H1 (cell line): ENCODE data around the gene CNNM1. TPM values are rescaled to one million over a fixed set of nuclear protein-coding genes. Genes with fewer than 3 reads are reported as not detected.
A peak's percentile ranks its signal among the peaks of the same experiment; 100 is the strongest.

Experiments used
- CTCF ChIA-PET: fragments of 300-600 bp; sonication (Branson Sonifier 250); formaldehyde crosslinking; loops from one replicate; lab custom pipeline; 2021; ENCODE audit not compliant: partially characterized antibody; lab: Charles Lee
- POLR2A ChIA-PET: fragments of 300-600 bp; sonication (Branson Sonifier 250); formaldehyde crosslinking; loops from one replicate; lab custom pipeline; 2021; ENCODE audit warnings: inconsistent platforms; ENCODE audit not compliant: partially characterized antibody; lab: Charles Lee
- DNase-seq, 2 experiments: peaks; one replicate each; pipeline versions ENCODE4 v3.0.0 to v3.0.0-alpha.2; 2010 to 2022; ENCODE audit warnings: low spot score in 2 of 2, low read depth in 1 of 2, mixed read lengths in 1 of 2
- FAIRE-seq: peaks from 2 replicates; lab custom pipeline; 2011; peaks lifted over from hg19 to GRCh38; lab: Jason Lieb, UNC
- H2AFZ ChIP-seq: 2 replicates; pipeline ENCODE4 v1.8.1; 2012; ENCODE audit warnings: low read length, inconsistent platforms
- H2AK5ac ChIP-seq: 2 replicates; pipeline ENCODE4 v1.6.1; 2013; ENCODE audit warnings: low read depth, low read length
- H2BK120ac ChIP-seq: replicated peaks from 2 replicates; pipeline ENCODE3; 2013; ENCODE audit warnings: low read depth, low read length, inconsistent platforms
- H2BK12ac ChIP-seq: 2 replicates; pipeline ENCODE4 v1.6.1; 2013; ENCODE audit warnings: low read depth, low read length
- H2BK15ac ChIP-seq: 2 replicates; pipeline ENCODE4 v1.6.1; 2013; ENCODE audit warnings: low read length
- H2BK20ac ChIP-seq: 2 replicates; pipeline ENCODE4 v1.6.1; 2013; ENCODE audit warnings: low read length
- H2BK5ac ChIP-seq: 2 replicates; pipeline ENCODE4 v1.6.1; 2013; ENCODE audit warnings: low read depth, low read length
- H3K14ac ChIP-seq: 2 replicates; pipeline ENCODE4 v1.6.1; 2013; ENCODE audit warnings: inconsistent platforms; ENCODE audit not compliant: insufficient read length
- H3K18ac ChIP-seq: 2 replicates; pipeline ENCODE4 v1.6.1; 2013; ENCODE audit warnings: low read length; ENCODE audit errors: extremely low read depth
- H3K23ac ChIP-seq: 2 replicates; pipeline ENCODE4 v1.6.1; 2013; ENCODE audit warnings: inconsistent platforms; ENCODE audit not compliant: insufficient read length
- H3K23me2 ChIP-seq: 2 replicates; pipeline ENCODE4 v1.6.1; 2013; ENCODE audit warnings: low read depth, low read length
- H3K27ac ChIP-seq: 2 replicates; pipeline ENCODE4 v1.6.1; 2011; ENCODE audit warnings: low read depth, low read length, inconsistent platforms
- H3K27me3 ChIP-seq, 4 experiments: replicated peaks in 1 of 4; 1 replicate in 1 of 4; 2 replicates in 3 of 4; pipeline versions ENCODE4 v1.6.1 to v1.8.1; 2011 to 2013; ENCODE audit warnings: low read length in 3 of 4, mild to moderate bottlenecking in 3 of 4, inconsistent platforms in 2 of 4, mixed read lengths in 2 of 4, moderate library complexity in 1 of 4; ENCODE audit not compliant: control insufficient read depth in 3 of 4, insufficient read depth in 3 of 4; ENCODE audit errors: extremely low read depth in 1 of 4
- H3K36me3 ChIP-seq, 4 experiments: 2 replicates each; pipeline versions ENCODE4 v1.6.1 to v1.8.1; 2011 to 2013; ENCODE audit warnings: mild to moderate bottlenecking in 4 of 4, low read length in 3 of 4, moderate library complexity in 2 of 4, control low read depth in 1 of 4, inconsistent platforms in 1 of 4; ENCODE audit not compliant: insufficient read depth in 4 of 4, control insufficient read depth in 2 of 4
- H3K4ac ChIP-seq: replicated peaks from 2 replicates; pipeline ENCODE3; 2013; ENCODE audit warnings: low read length, low read depth, mixed read lengths, inconsistent platforms; ENCODE audit not compliant: insufficient read length
- H3K4me1 ChIP-seq, 4 experiments: replicated peaks in 1 of 4; 1 replicate in 1 of 4; 2 replicates in 3 of 4; pipeline versions ENCODE4 v1.6.1 to v1.8.1; 2011 to 2013; ENCODE audit warnings: low read length in 3 of 4, inconsistent platforms in 2 of 4, mixed read lengths in 1 of 4; ENCODE audit not compliant: insufficient read depth in 4 of 4, control insufficient read depth in 3 of 4
- H3K4me2 ChIP-seq, 2 experiments: 2 replicates each; pipeline versions ENCODE4 v1.6.1 to v1.8.1; 2011 to 2013; ENCODE audit warnings: low read depth in 2 of 2, low read length in 2 of 2, control low read depth in 1 of 2, inconsistent platforms in 1 of 2, mild to moderate bottlenecking in 1 of 2; ENCODE audit not compliant: insufficient read depth in 1 of 2
- H3K4me3 ChIP-seq, 4 experiments: fragments of 200-600, 300-600 bp in 1 of 4; sonication (generic), shearing (Covaris generic), sonication (Bioruptor Twin) in 1 of 4; 2 replicates each; pipeline versions ENCODE4 v1.5.1 to v1.8.1; 2011 to 2016; ENCODE audit warnings: low read length in 4 of 4, low read depth in 3 of 4, control low read depth in 2 of 4, inconsistent platforms in 2 of 4, mild to moderate bottlenecking in 2 of 4, mixed read lengths in 1 of 4, moderate library complexity in 1 of 4; ENCODE audit not compliant: insufficient read depth in 2 of 4; ENCODE audit errors: extremely low read depth in 1 of 4
- H3K56ac ChIP-seq: replicated peaks from 2 replicates; pipeline ENCODE3; 2013; ENCODE audit warnings: low read depth, mild to moderate bottlenecking, mixed read lengths, low read length, inconsistent platforms; ENCODE audit not compliant: insufficient read length
- H3K79me1 ChIP-seq: 2 replicates; pipeline ENCODE4 v1.6.1; 2013; ENCODE audit warnings: low read depth, low read length, control low read depth
- H3K79me2 ChIP-seq, 2 experiments: 2 replicates each; pipeline versions ENCODE4 v1.6.1 to v1.8.1; 2012 to 2013; ENCODE audit warnings: low read length in 2 of 2, mild to moderate bottlenecking in 2 of 2, inconsistent platforms in 1 of 2; ENCODE audit not compliant: insufficient read depth in 2 of 2, control insufficient read depth in 1 of 2
- H3K9ac ChIP-seq, 4 experiments: replicated peaks in 1 of 4; 1 replicate in 1 of 4; 2 replicates in 3 of 4; pipeline versions ENCODE4 v1.6.1 to v1.8.1; 2011 to 2013; ENCODE audit warnings: low read depth in 3 of 4, low read length in 3 of 4, control low read depth in 2 of 4, mild to moderate bottlenecking in 2 of 4, moderate library complexity in 2 of 4, inconsistent platforms in 1 of 4; ENCODE audit errors: extremely low read depth in 1 of 4
- H3K9me3 ChIP-seq, 2 experiments: 2 replicates each; pipeline versions ENCODE4 v1.6.1 to v1.8.1; 2012 to 2013; ENCODE audit warnings: mild to moderate bottlenecking in 2 of 2, moderate library complexity in 2 of 2, control low read depth in 1 of 2, inconsistent platforms in 1 of 2, low read depth in 1 of 2, low read length in 1 of 2, mixed read lengths in 1 of 2; ENCODE audit not compliant: insufficient read depth in 2 of 2
- H4K20me1 ChIP-seq, 2 experiments: replicated peaks in 1 of 2; 2 replicates each; pipeline versions ENCODE3 to v1.8.1; 2011 to 2013; ENCODE audit warnings: inconsistent platforms in 2 of 2, low read length in 2 of 2, mild to moderate bottlenecking in 1 of 2; ENCODE audit not compliant: insufficient read depth in 2 of 2, control insufficient read depth in 1 of 2
- H4K5ac ChIP-seq: 2 replicates; pipeline ENCODE4 v1.6.1; 2013; ENCODE audit warnings: low read length, low read depth, mixed read lengths, inconsistent platforms; ENCODE audit not compliant: insufficient read length
- H4K8ac ChIP-seq: 2 replicates; pipeline ENCODE4 v1.8.0; 2013; ENCODE audit warnings: mild to moderate bottlenecking, moderate library complexity, low read length, inconsistent platforms; ENCODE audit not compliant: insufficient read depth; ENCODE audit errors: extremely low read depth
- H4K91ac ChIP-seq: replicated peaks from 2 replicates; pipeline ENCODE3; 2013; ENCODE audit warnings: low read length, mixed read lengths, inconsistent platforms; ENCODE audit not compliant: insufficient read length
- BCL11A ChIP-seq, 2 experiments: IDR thresholded peaks; one replicate each; pipeline ENCODE4 v1.6.1; 2011; ENCODE audit warnings: low read depth in 2 of 2, low read length in 2 of 2, mild to moderate bottlenecking in 2 of 2
- BRCA1 ChIP-seq: IDR thresholded peaks from 2 replicates; pipeline ENCODE4 v1.6.1; 2012; ENCODE audit warnings: low read depth, low read length, improper control_type of control experiment
- FOSL1 ChIP-seq: IDR thresholded peaks from 2 replicates; pipeline ENCODE4 v1.6.1; 2011; ENCODE audit warnings: mild to moderate bottlenecking, low read depth, low read length, moderate library complexity; ENCODE audit not compliant: insufficient read depth
- PHF8 ChIP-seq: fragments of 200-600 bp; sonication (generic); conservative IDR thresholded peaks from 2 replicates; pipeline ENCODE4 v1.7.1; 2012; ENCODE audit warnings: low read depth, mild to moderate bottlenecking, inconsistent platforms, low read length, moderate library complexity
- SUZ12 ChIP-seq: fragments of 200-600 bp; sonication (generic); IDR thresholded peaks from 2 replicates; pipeline ENCODE4 v1.6.1; 2012; ENCODE audit warnings: mild to moderate bottlenecking, inconsistent platforms, low read length, moderate library complexity, mixed read lengths
- WGBS, 2 experiments: shearing (Covaris generic) in 1 of 2; methylation state at CpG; one replicate each; pipeline versions ENCODE4 v1.1.6 to v1.1.7; 2013 to 2015; ENCODE audit warnings: low lambda C conversion rate in 2 of 2, mixed read lengths in 2 of 2, inconsistent platforms in 1 of 2, low coverage in 1 of 2, missing lambda C conversion rate in 1 of 2; ENCODE audit not compliant: insufficient replicate concordance in 2 of 2, insufficient coverage in 1 of 2, insufficient read length in 1 of 2; ENCODE audit errors: extremely low coverage in 1 of 2, missing lambda C conversion rate in 1 of 2; 5-methylcytosine and 5-hydroxymethylcytosine counted together
- polyA plus RNA-seq, 7 experiments: library from polyadenylated mRNA; depleted of rRNA in 3 of 7; stranded (reverse) in 5 of 7; unstranded in 2 of 7; fragments of >200 nt in 5 of 7; fragments of 200-250 nt in 2 of 7; gene quantifications; 1 replicate in 5 of 7; 2 replicates in 1 of 7; 4 replicates in 1 of 7; pipeline versions ENCODE4 v1.2.1 to v1.2.3, GENCODE V29; 2011 to 2013; ENCODE audit warnings: missing spikeins in 2 of 7, mixed read lengths in 2 of 7
- total RNA-seq: library from RNA; stranded (reverse); fragmentation: NEBNext Ultra II Directional; extraction: Animal tissue kit (Norgen Biotek cat#: 25700); gene quantifications from 2 replicates; pipeline ENCODE4 v1.2.1, GENCODE V29; 2021
- TF ChIP-seq, protein P1 (sequence below): IDR thresholded peaks from 2 replicates; pipeline ENCODE4 v1.6.1; 2012; ENCODE audit warnings: inconsistent platforms
- TF ChIP-seq, protein P2 (sequence below): IDR thresholded peaks from 2 replicates; pipeline ENCODE4 v1.6.1; 2012; ENCODE audit warnings: low read length, inconsistent platforms

The CNNM1 gene
- total and polyA plus RNA-seq, 2 of the 8 experiments (the other 6 are each of a cell fraction or from before 2014, with no cell fraction given): 0.74 to 0.92 TPM

- peak overlapping the region in 1 of 4 experiments; percentile 98; a peak in 1 of 8 replicates for H3K4me3 ChIP-seq
- POLR2A ChIA-PET: interaction anchor here (1.1 to 2.8 kb wide), 3 partner anchors 31 to 107 kb away, joined by 3 to 17 read pairs (median 6); no protein-coding TSS in a partner anchor
Measured at GRCh38 chr10:99432047-99432446, 102.9 kb downstream of the CNNM1 start.

More at GRCh38 chr10:99432047-99432446, 102.9 kb downstream of the CNNM1 start:
- Histone ChIP-seq H3K9ac (no peak overlapping the region), H2AK5ac (no peak overlapping the region), H3K4me2 (peak overlapping the region; percentile 67 to 91; a peak in 2 of 4 replicates), H3K23ac (no peak overlapping the region), H3K4ac (no peak overlapping the region), H2BK12ac (no peak overlapping the region), H3K18ac (no peak overlapping the region), H3K36me3 (no peaks in the 10 kb centered on the region), H3K56ac (no peak overlapping the region), H3K27ac (no peak overlapping the region), H2BK20ac (no peak overlapping the region), H3K23me2 (peaks cover 10% of the 10 kb centered on the region), H3K4me1 (peaks cover 0 to 4% (median 0%) of the 10 kb centered on the region in 4 experiments; a peak in 1 of 7 replicates), H4K8ac (no peak overlapping the region), H2BK120ac (no peak overlapping the region), H4K20me1 (peaks cover 0 to 6% of the 10 kb centered on the region in 2 experiments), H2BK5ac (no peak overlapping the region), H2BK15ac (no peak overlapping the region), H3K27me3 (no peaks in the 10 kb centered on the region), H4K91ac (no peak overlapping the region), H3K79me2 (peaks cover 0 to 37% of the 10 kb centered on the region in 2 experiments; a peak in 3 of 4 replicates), H3K14ac (no peak overlapping the region), H3K9me3 (no peaks in the 10 kb centered on the region), H4K5ac (no peak overlapping the region), H3K79me1 (peaks cover 6% of the 10 kb centered on the region), H2AFZ (no peak overlapping the region)
- CTCF ChIA-PET: interaction anchor here (1.2 to 3.3 kb wide), 2 partner anchors 10 to 41 kb away, joined by 3 to 16 read pairs; no protein-coding TSS in a partner anchor
- 92% methylated on average over 4 of the region's 4 CpGs; no CpG with 5 or more reads in 1 of the 2 experiments for WGBS, 2 experiments
- no peak for DNase-seq
- no peak for FAIRE-seq
- TF ChIP-seq PHF8: no peak
- TF ChIP-seq BRCA1: no peak
- TF ChIP-seq, protein P1, sequence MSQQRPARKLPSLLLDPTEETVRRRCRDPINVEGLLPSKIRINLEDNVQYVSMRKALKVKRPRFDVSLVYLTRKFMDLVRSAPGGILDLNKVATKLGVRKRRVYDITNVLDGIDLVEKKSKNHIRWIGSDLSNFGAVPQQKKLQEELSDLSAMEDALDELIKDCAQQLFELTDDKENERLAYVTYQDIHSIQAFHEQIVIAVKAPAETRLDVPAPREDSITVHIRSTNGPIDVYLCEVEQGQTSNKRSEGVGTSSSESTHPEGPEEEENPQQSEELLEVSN: no peak
- TF ChIP-seq SUZ12: no peak
- TF ChIP-seq FOSL1: no peak
- TF ChIP-seq BCL11A (IDR thresholded peaks at IDR 0.05; ENCODE audit: low read depth in 2 of 2, low read length in 2 of 2): no peak
- TF ChIP-seq, protein P2, sequence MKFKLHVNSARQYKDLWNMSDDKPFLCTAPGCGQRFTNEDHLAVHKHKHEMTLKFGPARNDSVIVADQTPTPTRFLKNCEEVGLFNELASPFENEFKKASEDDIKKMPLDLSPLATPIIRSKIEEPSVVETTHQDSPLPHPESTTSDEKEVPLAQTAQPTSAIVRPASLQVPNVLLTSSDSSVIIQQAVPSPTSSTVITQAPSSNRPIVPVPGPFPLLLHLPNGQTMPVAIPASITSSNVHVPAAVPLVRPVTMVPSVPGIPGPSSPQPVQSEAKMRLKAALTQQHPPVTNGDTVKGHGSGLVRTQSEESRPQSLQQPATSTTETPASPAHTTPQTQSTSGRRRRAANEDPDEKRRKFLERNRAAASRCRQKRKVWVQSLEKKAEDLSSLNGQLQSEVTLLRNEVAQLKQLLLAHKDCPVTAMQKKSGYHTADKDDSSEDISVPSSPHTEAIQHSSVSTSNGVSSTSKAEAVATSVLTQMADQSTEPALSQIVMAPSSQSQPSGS: no peak
